Activated T-helper 1 cell treated with anti-CD3 and anti-CD28 coated beads, Interleukin-12 subunit alpha, Interleukin-12 subunit beta, Interleukin-2, Interleukin-4 antibody, amounts not matched to agents 30 ng/mL and 10 ng/mL and 1 ng/mL, durations not matched to agents 14 hours and 24 hours and 36 hours (primary cell): Measurements from ENCODE around the gene RFC2. TPM values are rescaled to one million over a fixed set of nuclear protein-coding genes. Genes with fewer than 3 reads are reported as not detected.

Source experiments
- DNase-seq: peaks from one replicate; pipeline ENCODE4 v3.0.0; 2021; ENCODE audit warnings: low spot score
- H3K27ac Mint-ChIP-seq: one replicate; pipeline ENCODE4 v1.8.0; 2021; ENCODE audit warnings: mild to moderate bottlenecking, mixed read lengths
- H3K27me3 Mint-ChIP-seq: one replicate; pipeline ENCODE4 v1.8.0; 2022; ENCODE audit warnings: mild to moderate bottlenecking, moderate library complexity, mixed read lengths; ENCODE audit not compliant: insufficient read depth
- H3K36me3 Mint-ChIP-seq: one replicate; pipeline ENCODE4 v1.8.0; 2021; ENCODE audit warnings: low read depth, mixed read lengths
- H3K4me1 Mint-ChIP-seq: one replicate; pipeline ENCODE4 v1.8.0; 2021; ENCODE audit warnings: low read depth, mixed read lengths
- H3K4me3 Mint-ChIP-seq: one replicate; pipeline ENCODE4 v1.8.0; 2021; ENCODE audit warnings: mild to moderate bottlenecking, moderate library complexity, mixed read lengths
- H3K9me3 Mint-ChIP-seq: one replicate; pipeline ENCODE4 v1.8.0; 2021; ENCODE audit warnings: mixed read lengths
- intact Hi-C: fragments of 100-400 bp; cut with micrococcal nuclease; formaldehyde crosslinking; loops from one replicate; pipeline ENCODE4 v1.15.1; 2024
- total RNA-seq: library from RNA; stranded (reverse); gene quantifications from 2 replicates; pipeline ENCODE4 v1.2.3, GENCODE V29; 2022

Gene RFC2
- 87.3 and 89.1 TPM in 2 replicates for total RNA-seq

GRCh38 chr7:74254129-74254857, at the start of gene RFC2:
Gene RFC2 (minus strand): TSS chr7:74254399. CDS start chr7:74254383, 16 bp downstream.
- H3K27ac Mint-ChIP-seq: peak within 1 kb of the TSS; percentile 95
- peak; percentile 98 for DNase-seq
- intact Hi-C loops: loop anchor here (1.0 to 2.0 kb wide), 6 partner anchors 16 to 403 kb away; partner anchors contain the start of genes CLIP2, EIF4H and GTF2I
- H3K4me1 Mint-ChIP-seq: peaks cover 21% of the 10 kb centered on the region
- no peaks in the 10 kb centered on the region for H3K27me3 Mint-ChIP-seq
- H3K4me3 Mint-ChIP-seq: peak within 1 kb of the TSS; percentile 95
- peaks cover 22% of the 10 kb centered on the region for H3K36me3 Mint-ChIP-seq
- H3K9me3 Mint-ChIP-seq: no peaks in the 10 kb centered on the region

- no peak overlapping the region for H3K27ac Mint-ChIP-seq
- H3K27me3 Mint-ChIP-seq: peaks cover 10% of the 10 kb centered on the region
- intact Hi-C loops: no loop called here
- H3K4me1 Mint-ChIP-seq: peaks cover 11% of the 10 kb centered on the region
- no peaks in the 10 kb centered on the region for H3K9me3 Mint-ChIP-seq
- no peak overlapping the region for H3K4me3 Mint-ChIP-seq
- DNase-seq: no peak
- no peaks in the 10 kb centered on the region for H3K36me3 Mint-ChIP-seq
Observed at GRCh38 chr7:74302745-74303221, 48.6 kb upstream of the RFC2 start.

- DNase-seq: no peak
Observed at GRCh38 chr7:74300926-74301325, 46.7 kb upstream of the RFC2 start.

GRCh38 chr7:74299401-74299800, 45.2 kb upstream of the RFC2 start:
- Mint-ChIP-seq H3K9me3 (no peaks in the 10 kb centered on the region), H3K4me3 (no peak overlapping the region), H3K4me1 (no peaks in the 10 kb centered on the region), H3K36me3 (no peaks in the 10 kb centered on the region), H3K27ac (no peak overlapping the region), H3K27me3 (peaks cover 6% of the 10 kb centered on the region)
- intact Hi-C loops: no loop called here
- DNase-seq: no peak

More at GRCh38 chr7:74300926-74301325, 46.7 kb upstream of the RFC2 start:
- H3K36me3 Mint-ChIP-seq: no peaks in the 10 kb centered on the region
- H3K4me3 Mint-ChIP-seq: no peak overlapping the region
- H3K27me3 Mint-ChIP-seq: peaks cover 3% of the 10 kb centered on the region
- no peaks in the 10 kb centered on the region for H3K9me3 Mint-ChIP-seq
- intact Hi-C loops: no loop called here
- H3K27ac Mint-ChIP-seq: no peak overlapping the region
- no peaks in the 10 kb centered on the region for H3K4me1 Mint-ChIP-seq

GRCh38 chr7:74297516-74298233, 43.5 kb upstream of the RFC2 start:
- Mint-ChIP-seq H3K27ac (peak overlapping the region; percentile 52), H3K9me3 (no peaks in the 10 kb centered on the region), H3K4me3 (no peak overlapping the region), H3K4me1 (no peaks in the 10 kb centered on the region), H3K27me3 (peaks cover 6% of the 10 kb centered on the region), H3K36me3 (no peaks in the 10 kb centered on the region)
- no peak for DNase-seq
- intact Hi-C loops: no loop called here

GRCh38 chr7:74294191-74294998, 40.2 kb upstream of the RFC2 start:
- H3K27me3 Mint-ChIP-seq: peaks cover 24% of the 10 kb centered on the region
- intact Hi-C loops: no loop called here
- no peaks in the 10 kb centered on the region for H3K36me3 Mint-ChIP-seq
- peaks cover 12% of the 10 kb centered on the region for H3K4me1 Mint-ChIP-seq
- no peak overlapping the region for H3K4me3 Mint-ChIP-seq
- no peaks in the 10 kb centered on the region for H3K9me3 Mint-ChIP-seq
- no peak overlapping the region for H3K27ac Mint-ChIP-seq
- no peak for DNase-seq

- intact Hi-C loops: no loop called here
- no peak for DNase-seq
- no peaks in the 10 kb centered on the region for H3K9me3 Mint-ChIP-seq
- no peak overlapping the region for H3K27ac Mint-ChIP-seq
- H3K4me3 Mint-ChIP-seq: no peak overlapping the region
- H3K27me3 Mint-ChIP-seq: peaks cover 30% of the 10 kb centered on the region
- H3K36me3 Mint-ChIP-seq: no peaks in the 10 kb centered on the region
- H3K4me1 Mint-ChIP-seq: peaks cover 18% of the 10 kb centered on the region
Observed at GRCh38 chr7:74293577-74293908, 39.3 kb upstream of the RFC2 start.

GRCh38 chr7:74292757-74293576, 38.8 kb upstream of the RFC2 start:
- H3K27ac Mint-ChIP-seq: no peak overlapping the region
- peaks cover 24% of the 10 kb centered on the region for H3K4me1 Mint-ChIP-seq
- no peak overlapping the region for H3K4me3 Mint-ChIP-seq
- intact Hi-C loops: no loop called here
- no peaks in the 10 kb centered on the region for H3K9me3 Mint-ChIP-seq
- peaks cover 35% of the 10 kb centered on the region for H3K27me3 Mint-ChIP-seq
- DNase-seq: no peak
- H3K36me3 Mint-ChIP-seq: no peaks in the 10 kb centered on the region

- H3K27ac Mint-ChIP-seq: peak overlapping the region; percentile 68
- H3K27me3 Mint-ChIP-seq: peaks cover 39% of the 10 kb centered on the region
- no peak for DNase-seq
- H3K9me3 Mint-ChIP-seq: no peaks in the 10 kb centered on the region
- peaks cover 25% of the 10 kb centered on the region for H3K4me1 Mint-ChIP-seq
- intact Hi-C loops: no loop called here
- no peaks in the 10 kb centered on the region for H3K36me3 Mint-ChIP-seq
- H3K4me3 Mint-ChIP-seq: no peak overlapping the region
Observed at GRCh38 chr7:74291535-74291934, 37.3 kb upstream of the RFC2 start.

GRCh38 chr7:74290981-74291441, 36.8 kb upstream of the RFC2 start:
- DNase-seq: no peak
- Mint-ChIP-seq H3K36me3 (no peaks in the 10 kb centered on the region), H3K27me3 (peaks cover 39% of the 10 kb centered on the region), H3K4me1 (peaks cover 25% of the 10 kb centered on the region), H3K9me3 (no peaks in the 10 kb centered on the region), H3K27ac (peak overlapping the region; percentile 68), H3K4me3 (peak overlapping the region; percentile 31)
- intact Hi-C loops: no loop called here

- Mint-ChIP-seq H3K4me1 (peaks cover 25% of the 10 kb centered on the region), H3K36me3 (no peaks in the 10 kb centered on the region), H3K27me3 (peaks cover 38% of the 10 kb centered on the region), H3K9me3 (no peaks in the 10 kb centered on the region), H3K4me3 (peak overlapping the region; percentile 31), H3K27ac (no peak overlapping the region)
- no peak for DNase-seq
- intact Hi-C loops: no loop called here
Observed at GRCh38 chr7:74290553-74290950, 36.4 kb upstream of the RFC2 start.
